ENCODE data around the gene ABCA10. TPM values are rescaled to one million over a fixed set of nuclear protein-coding genes. Genes with fewer than 3 reads are reported as not detected.

ABCA10 gene
- total and polyA plus RNA-seq, 2 of the 8 experiments (the other 6 are each of a cell fraction or from before 2014, with no cell fraction given): not detected

DNA sequence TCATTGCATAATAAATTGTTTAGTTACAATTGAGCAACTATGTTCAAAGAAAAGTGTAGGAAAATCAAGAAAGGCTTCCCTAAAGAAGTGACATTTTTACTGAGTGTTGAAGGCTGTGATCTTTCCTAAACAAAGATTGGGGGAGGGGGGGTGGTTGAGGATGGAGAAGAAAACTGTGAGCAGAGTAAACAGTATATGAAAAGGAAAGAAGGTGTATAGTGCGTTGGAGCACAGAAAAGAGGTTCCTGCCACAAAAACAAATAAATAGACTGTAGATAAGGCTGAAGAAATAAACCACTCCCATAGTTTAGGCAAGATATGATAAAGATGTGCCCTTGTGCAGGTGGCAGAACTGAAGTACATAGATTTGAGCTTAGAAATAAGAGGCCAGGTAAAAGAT is 8.5 kb downstream of the ABCA10 start:
- H3K23ac ChIP-seq (ENCODE audit: insufficient read length): no peak overlapping the region
- no peak overlapping the region for H3K27ac ChIP-seq (ENCODE audit: low read depth, low read length)
- H2BK20ac ChIP-seq (ENCODE audit: low read length): no peak overlapping the region
- no peaks in the 10 kb centered on the region for H3K79me2 ChIP-seq (ENCODE audit: control insufficient read depth in 1 of 2, insufficient read depth in 2 of 2, low read length in 2 of 2)
- no peak overlapping the region for H3K56ac ChIP-seq (replicated peaks; ENCODE audit: insufficient read length, low read depth, low read length)
- no peak overlapping the region for H4K8ac ChIP-seq (ENCODE audit: extremely low read depth, insufficient read depth, low read length)
- no peaks in the 10 kb centered on the region for H3K23me2 ChIP-seq (ENCODE audit: low read depth, low read length)
- H3K14ac ChIP-seq (ENCODE audit: insufficient read length): no peak overlapping the region
- no peak overlapping the region for H2BK15ac ChIP-seq (ENCODE audit: low read length)
- no peak overlapping the region for H3K9ac ChIP-seq (replicated peaks in 1 of 4; ENCODE audit: extremely low read depth in 1 of 4, low read depth in 3 of 4, low read length in 3 of 4)
- POLR2A ChIA-PET (ENCODE audit: partially characterized antibody): no interaction called here
- no peaks in the 10 kb centered on the region for H3K9me3 ChIP-seq (ENCODE audit: insufficient read depth in 2 of 2, low read depth in 1 of 2, low read length in 1 of 2)
- H2BK5ac ChIP-seq (ENCODE audit: low read depth, low read length): no peak overlapping the region
- H2BK12ac ChIP-seq (ENCODE audit: low read depth, low read length): no peak overlapping the region
- H3K4me1 ChIP-seq (replicated peaks in 1 of 4; ENCODE audit: control insufficient read depth in 3 of 4, insufficient read depth in 4 of 4, low read length in 3 of 4): no peaks in the 10 kb centered on the region
- TF ChIP-seq GTF2F1 (IDR thresholded peaks at IDR 0.05; ENCODE audit: borderline replicate concordance, low read depth, low read length): no peak
- no peak for TF ChIP-seq SP1 (IDR thresholded peaks at IDR 0.05; ENCODE audit: low read depth, low read length)
- no peak for TF ChIP-seq MAFK (IDR thresholded peaks at IDR 0.05; ENCODE audit: low read depth, low read length)
- TF ChIP-seq, protein P1, sequence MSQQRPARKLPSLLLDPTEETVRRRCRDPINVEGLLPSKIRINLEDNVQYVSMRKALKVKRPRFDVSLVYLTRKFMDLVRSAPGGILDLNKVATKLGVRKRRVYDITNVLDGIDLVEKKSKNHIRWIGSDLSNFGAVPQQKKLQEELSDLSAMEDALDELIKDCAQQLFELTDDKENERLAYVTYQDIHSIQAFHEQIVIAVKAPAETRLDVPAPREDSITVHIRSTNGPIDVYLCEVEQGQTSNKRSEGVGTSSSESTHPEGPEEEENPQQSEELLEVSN (IDR thresholded peaks at IDR 0.05): no peak
- no peak for DNase-seq (ENCODE audit: low read depth in 1 of 2, low spot score in 2 of 2)
- H4K5ac ChIP-seq (ENCODE audit: insufficient read length, low read depth, low read length): no peak overlapping the region
- no peaks in the 10 kb centered on the region for H3K36me3 ChIP-seq (ENCODE audit: control insufficient read depth in 2 of 4, insufficient read depth in 4 of 4, low read length in 3 of 4)
- H3K18ac ChIP-seq (ENCODE audit: extremely low read depth, low read length): no peak overlapping the region
- no peak overlapping the region for H4K91ac ChIP-seq (replicated peaks; ENCODE audit: insufficient read length, low read length)
- no peaks in the 10 kb centered on the region for H3K79me1 ChIP-seq (ENCODE audit: low read depth, low read length)
- no peak overlapping the region for H3K4me2 ChIP-seq (ENCODE audit: insufficient read depth in 1 of 2, low read depth in 2 of 2, low read length in 2 of 2)
- H4K20me1 ChIP-seq (replicated peaks in 1 of 2; ENCODE audit: control insufficient read depth in 1 of 2, insufficient read depth in 2 of 2, low read length in 2 of 2): no peaks in the 10 kb centered on the region
- CTCF ChIA-PET (ENCODE audit: partially characterized antibody): interaction anchor here (0.7 kb wide), 1 partner anchor 27 kb away, joined by 3 read pairs; no protein-coding TSS in a partner anchor
- H3K27me3 ChIP-seq (replicated peaks in 1 of 4; ENCODE audit: control insufficient read depth in 3 of 4, extremely low read depth in 1 of 4, insufficient read depth in 3 of 4, low read length in 3 of 4): no peaks in the 10 kb centered on the region
- no peak overlapping the region for H2AFZ ChIP-seq (ENCODE audit: low read length)
- H2AK5ac ChIP-seq (ENCODE audit: low read depth, low read length): no peak overlapping the region
- H2BK120ac ChIP-seq (replicated peaks; ENCODE audit: low read depth, low read length): no peak overlapping the region
- no peak overlapping the region for H3K4ac ChIP-seq (replicated peaks; ENCODE audit: insufficient read length, low read depth, low read length)
- H3K4me3 ChIP-seq (ENCODE audit: extremely low read depth in 1 of 4, insufficient read depth in 2 of 4, low read depth in 3 of 4, low read length in 4 of 4): no peak overlapping the region
- FAIRE-seq: no peak
- 100% methylated on average over 1 of the region's 1 CpG; no CpG with 5 or more reads in 1 of the 2 experiments for WGBS, 2 experiments (ENCODE audit: extremely low coverage in 1 of 2, insufficient coverage in 1 of 2, insufficient read length in 1 of 2, insufficient replicate concordance in 2 of 2, low coverage in 1 of 2, low lambda C conversion rate in 2 of 2, missing lambda C conversion rate in 1 of 2)
